ENCODE measurements around the gene STX1A. TPM values are rescaled to one million over a fixed set of nuclear protein-coding genes. Genes with fewer than 3 reads are reported as not detected.

The STX1A gene
- total RNA-seq, 2 experiments from 2014 or later, result 16.6 to 16.8 TPM

GRCh38 chr7:73742338-73742752 lies 22.9 kb upstream of the STX1A start:
- CTCF ChIA-PET, result interaction anchor here (1.0 kb wide), 1 partner anchor 77 kb away, joined by 3 read pairs; no protein-coding TSS in a partner anchor
- Mint-ChIP-seq H3K27me3 (no peaks in the 10 kb centered on the region), H3K27ac (no peak overlapping the region), H3K36me3 (ENCODE audit: low read depth) (no peaks in the 10 kb centered on the region), H3K9me3 (ENCODE audit: low read depth) (no peaks in the 10 kb centered on the region), H3K4me1 (peaks cover 9% of the 10 kb centered on the region), H3K4me3 (no peak overlapping the region)
- intact Hi-C loops (cut with DNase I, micrococcal nuclease), result no loop called here
- POLR2A ChIA-PET, result no interaction called here
- DNase-seq, result no peak
- no peak for ATAC-seq

GRCh38 chr7:73741600-73741999 lies 22.1 kb upstream of the STX1A start:
- Mint-ChIP-seq H3K9me3 (ENCODE audit: low read depth) (no peaks in the 10 kb centered on the region), H3K4me1 (peaks cover 12% of the 10 kb centered on the region), H3K27ac (no peak overlapping the region), H3K27me3 (no peaks in the 10 kb centered on the region), H3K4me3 (no peak overlapping the region), H3K36me3 (ENCODE audit: low read depth) (peaks cover 6% of the 10 kb centered on the region)
- ChIA-PET CTCF (no interaction called here), POLR2A (no interaction called here)
- intact Hi-C loops (cut with DNase I, micrococcal nuclease), result no loop called here
- ATAC-seq, result no peak
- no peak for DNase-seq

GRCh38 chr7:73740771-73741170 lies 21.3 kb upstream of the STX1A start:
- CTCF ChIA-PET, result interaction anchor here (1.1 to 1.2 kb wide), 2 partner anchors 114 to 134 kb away, joined by 3 read pairs; no protein-coding TSS in a partner anchor
- Mint-ChIP-seq H3K27me3 (no peaks in the 10 kb centered on the region), H3K4me3 (no peak overlapping the region), H3K36me3 (ENCODE audit: low read depth) (peaks cover 6% of the 10 kb centered on the region), H3K4me1 (peaks cover 12% of the 10 kb centered on the region), H3K27ac (no peak overlapping the region), H3K9me3 (ENCODE audit: low read depth) (no peaks in the 10 kb centered on the region)
- ATAC-seq, result no peak
- intact Hi-C loops (cut with DNase I, micrococcal nuclease), result no loop called here
- DNase-seq, result no peak
- POLR2A ChIA-PET, result interaction anchor here (0.6 kb wide), 1 partner anchor 13 kb away, joined by 3 read pairs; no protein-coding TSS in a partner anchor

GRCh38 chr7:73740212-73740611 lies 20.7 kb upstream of the STX1A start:
- Mint-ChIP-seq H3K9me3 (ENCODE audit: low read depth) (no peaks in the 10 kb centered on the region), H3K4me3 (no peak overlapping the region), H3K4me1 (peaks cover 12% of the 10 kb centered on the region), H3K27ac (no peak overlapping the region), H3K36me3 (ENCODE audit: low read depth) (peaks cover 6% of the 10 kb centered on the region), H3K27me3 (no peaks in the 10 kb centered on the region)
- no peak for ATAC-seq
- CTCF ChIA-PET, result interaction anchor here (0.7 to 1.2 kb wide), 4 partner anchors 14 to 133 kb away, joined by 3 read pairs; no protein-coding TSS in a partner anchor
- no peak for DNase-seq
- POLR2A ChIA-PET, result interaction anchor here (0.6 kb wide), 2 partner anchors 13 to 253 kb away, joined by 3 to 5 read pairs; no protein-coding TSS in a partner anchor
- intact Hi-C loops (cut with DNase I, micrococcal nuclease), result no loop called here

- ATAC-seq (no peak), DNase-seq (no peak)
- peak overlapping the region; percentile 91 for H3K4me3 Mint-ChIP-seq
- peaks cover 19% of the 10 kb centered on the region for H3K4me1 Mint-ChIP-seq
- no peaks in the 10 kb centered on the region for H3K9me3 Mint-ChIP-seq (ENCODE audit: low read depth)
- CTCF ChIA-PET, result interaction anchor here (0.6 to 1.1 kb wide), 4 partner anchors 11 to 112 kb away, joined by 3 to 4 read pairs (median 3); no protein-coding TSS in a partner anchor
- peaks cover 6% of the 10 kb centered on the region for H3K36me3 Mint-ChIP-seq (ENCODE audit: low read depth)
- POLR2A ChIA-PET, result interaction anchor here (0.6 kb wide), 1 partner anchor 252 kb away, joined by 5 read pairs; no protein-coding TSS in a partner anchor
- intact Hi-C loops (cut with DNase I, micrococcal nuclease), result loop anchor here in 1 of 2 experiments (1.0 to 10.0 kb wide), 5 partner anchors 111 to 912 kb away; partner anchors contain the start of genes EIF4H, LIMK1, RFC2 and TYW1B
- H3K27me3 Mint-ChIP-seq, result no peaks in the 10 kb centered on the region
- H3K27ac Mint-ChIP-seq, result peak overlapping the region; percentile 90
These were observed 19.9 kb upstream of the STX1A start for GRCh38 chr7:73739387-73739767.

- ATAC-seq, result peak; percentile 86
- peaks cover 6% of the 10 kb centered on the region for H3K36me3 Mint-ChIP-seq (ENCODE audit: low read depth)
These were observed 19.3 kb upstream of the STX1A start, which contains the start of gene ABHD11 for GRCh38 chr7:73738612-73739386. Gene ABHD11 (minus strand): TSS chr7:73738802. CDS start chr7:73738770, 32 bp downstream.

GRCh38 chr7:73738220-73738611 lies 18.7 kb upstream of the STX1A start:
- Mint-ChIP-seq H3K4me3 (peak overlapping the region; percentile 91), H3K27me3 (no peaks in the 10 kb centered on the region), H3K27ac (peak overlapping the region; percentile 93), H3K9me3 (ENCODE audit: low read depth) (no peaks in the 10 kb centered on the region), H3K36me3 (ENCODE audit: low read depth) (peaks cover 6% of the 10 kb centered on the region), H3K4me1 (peaks cover 19% of the 10 kb centered on the region)
- ChIA-PET POLR2A (interaction anchor here (0.5 to 1.5 kb wide), 4 partner anchors 9 to 216 kb away, joined by 3 to 6 read pairs (median 4); partner anchors contain the start of genes BAZ1B and TBL2), CTCF (interaction anchor here (0.7 to 2.5 kb wide), 5 partner anchors 65 to 172 kb away, joined by 3 to 14 read pairs (median 4); no protein-coding TSS in a partner anchor)
- intact Hi-C loops (cut with DNase I, micrococcal nuclease), result loop anchor here (1.0 to 10.0 kb wide), 14 partner anchors 19 to 911 kb away; partner anchors contain the start of genes TBL2 (in 2 of the 2), BAZ1B (in 1 of the 2), BCL7B (in 1 of the 2) and BUD23 (in 1 of the 2)
- peak; percentile 11 for ATAC-seq
- peak; percentile 84 for DNase-seq

More at GRCh38 chr7:73738612-73739386, 19.3 kb upstream of the STX1A start, which contains the start of gene ABHD11:
- intact Hi-C loops (cut with DNase I, micrococcal nuclease), result loop anchor here (1.0 to 10.0 kb wide), 15 partner anchors 19 to 911 kb away; partner anchors contain the start of genes TBL2 (in 2 of the 2), BAZ1B (in 1 of the 2), BCL7B (in 1 of the 2) and BUD23 (in 1 of the 2)
- Mint-ChIP-seq H3K9me3 (ENCODE audit: low read depth) (no peaks in the 10 kb centered on the region), H3K4me3 (peak within 1 kb of the TSS; percentile 91), H3K4me1 (peaks cover 19% of the 10 kb centered on the region), H3K27ac (peak within 1 kb of the TSS; percentile 93), H3K27me3 (no peaks in the 10 kb centered on the region)
- POLR2A ChIA-PET, result interaction anchor here (0.5 to 1.5 kb wide), 5 partner anchors 9 to 216 kb away, joined by 3 to 6 read pairs (median 3); partner anchors contain the start of genes BAZ1B, STX1A and TBL2
- DNase-seq, result peak; percentile 99
- CTCF ChIA-PET, result interaction anchor here (0.6 to 2.5 kb wide), 5 partner anchors 10 to 132 kb away, joined by 3 to 14 read pairs (median 4); no protein-coding TSS in a partner anchor

GRCh38 chr7:73737491-73738219 lies 18.2 kb upstream of the STX1A start:
- ChIA-PET CTCF (interaction anchor here (0.6 to 2.5 kb wide), 4 partner anchors 12 to 172 kb away, joined by 3 to 14 read pairs (median 4); no protein-coding TSS in a partner anchor), POLR2A (interaction anchor here (1.5 kb wide), 1 partner anchor 159 kb away, joined by 5 read pairs; the partner anchor contains the start of gene TBL2)
- Mint-ChIP-seq H3K36me3 (ENCODE audit: low read depth) (peaks cover 6% of the 10 kb centered on the region), H3K4me1 (peaks cover 19% of the 10 kb centered on the region), H3K27ac (peak overlapping the region; percentile 93), H3K9me3 (ENCODE audit: low read depth) (no peaks in the 10 kb centered on the region), H3K4me3 (peak overlapping the region; percentile 91), H3K27me3 (no peaks in the 10 kb centered on the region)
- intact Hi-C loops (cut with DNase I, micrococcal nuclease), result loop anchor here (1.0 to 10.0 kb wide), 14 partner anchors 18 to 910 kb away; partner anchors contain the start of genes TBL2 (in 2 of the 2), BAZ1B (in 1 of the 2), BCL7B (in 1 of the 2) and BUD23 (in 1 of the 2)
- DNase-seq (no peak), ATAC-seq (no peak)

GRCh38 chr7:73736885-73737284 lies 17.4 kb upstream of the STX1A start:
- Mint-ChIP-seq H3K4me1 (peaks cover 19% of the 10 kb centered on the region), H3K36me3 (ENCODE audit: low read depth) (peaks cover 6% of the 10 kb centered on the region), H3K9me3 (ENCODE audit: low read depth) (no peaks in the 10 kb centered on the region), H3K27me3 (no peaks in the 10 kb centered on the region), H3K27ac (no peak overlapping the region), H3K4me3 (peak overlapping the region; percentile 17)
- intact Hi-C loops (cut with DNase I, micrococcal nuclease), result loop anchor here in 1 of 2 experiments (5.0 to 10.0 kb wide), 2 partner anchors 438 to 910 kb away; partner anchors contain the start of genes EIF4H and TYW1B
- ChIA-PET CTCF (interaction anchor here (0.6 to 2.5 kb wide), 2 partner anchors 11 to 130 kb away, joined by 3 to 14 read pairs; no protein-coding TSS in a partner anchor), POLR2A (no interaction called here)
- DNase-seq (no peak), ATAC-seq (no peak)

- H3K36me3 Mint-ChIP-seq (ENCODE audit: low read depth), result peaks cover 6% of the 10 kb centered on the region
- H3K27me3 Mint-ChIP-seq, result no peaks in the 10 kb centered on the region
- DNase-seq, result no peak
- no peaks in the 10 kb centered on the region for H3K9me3 Mint-ChIP-seq (ENCODE audit: low read depth)
- H3K4me1 Mint-ChIP-seq, result peaks cover 19% of the 10 kb centered on the region
- POLR2A ChIA-PET, result no interaction called here
- no peak for ATAC-seq
- no peak overlapping the region for H3K4me3 Mint-ChIP-seq
- CTCF ChIA-PET, result interaction anchor here (0.6 to 4.9 kb wide), 5 partner anchors 10 to 175 kb away, joined by 3 to 56 read pairs (median 4); no protein-coding TSS in a partner anchor
- intact Hi-C loops (cut with DNase I, micrococcal nuclease), result loop anchor here (2.0 to 10.0 kb wide), 4 partner anchors 119 to 908 kb away; partner anchors contain the start of genes EIF4H (in 1 of the 2) and TYW1B (in 1 of the 2)
- no peak overlapping the region for H3K27ac Mint-ChIP-seq
These were observed 16.0 kb upstream of the STX1A start for GRCh38 chr7:73735528-73735905.
